GM12878 (cell line): ENCODE results near the gene IFIT5.

ENCODE experiments used
- CHD4 ChIP-seq: fragments of 200-600 bp; sonication (generic); IDR thresholded peaks from 2 replicates; pipeline ENCODE4 v1.6.1; 2016; ENCODE audit warnings: mild to moderate bottlenecking
- EGR1 ChIP-seq, 2 experiments: IDR thresholded peaks; 1 replicate in 1 of 2; 2 replicates in 1 of 2; pipeline ENCODE4 v1.6.1; 2011 to 2012; ENCODE audit warnings: low read depth in 2 of 2, low read length in 2 of 2, borderline replicate concordance in 1 of 2, mild to moderate bottlenecking in 1 of 2, moderate library complexity in 1 of 2
- POLR2A ChIP-seq: IDR thresholded peaks from 2 replicates; pipeline ENCODE4 v1.6.1; 2011; ENCODE audit warnings: low read depth, mild to moderate bottlenecking, low read length
- TF ChIP-seq, protein P1 (sequence below): fragments of 150-350 bp; IDR thresholded peaks from 2 replicates; pipeline ENCODE4 v1.6.1; 2014; ENCODE audit warnings: mild to moderate bottlenecking, low read depth, low read length
- TF ChIP-seq, protein P2 (sequence below): fragments of 450-650 bp; formaldehyde crosslinking; IDR thresholded peaks from 2 replicates; pipeline ENCODE4 v1.4.0; 2020; ENCODE audit warnings: mild to moderate bottlenecking, moderate library complexity
- TF ChIP-seq, protein P3 (sequence below), 3 experiments: IDR thresholded peaks in 2 of 3; conservative IDR thresholded peaks in 1 of 3; 2 replicates each; pipeline ENCODE4 v1.5.1; 2011; ENCODE audit warnings: low read depth in 3 of 3, low read length in 3 of 3, mild to moderate bottlenecking in 3 of 3, control low read depth in 2 of 3, moderate library complexity in 2 of 3, inconsistent platforms in 1 of 3, mixed read lengths in 1 of 3; ENCODE audit not compliant: control insufficient read depth in 2 of 3, insufficient read depth in 1 of 3; ENCODE audit errors: extremely low read depth in 1 of 3

DNA sequence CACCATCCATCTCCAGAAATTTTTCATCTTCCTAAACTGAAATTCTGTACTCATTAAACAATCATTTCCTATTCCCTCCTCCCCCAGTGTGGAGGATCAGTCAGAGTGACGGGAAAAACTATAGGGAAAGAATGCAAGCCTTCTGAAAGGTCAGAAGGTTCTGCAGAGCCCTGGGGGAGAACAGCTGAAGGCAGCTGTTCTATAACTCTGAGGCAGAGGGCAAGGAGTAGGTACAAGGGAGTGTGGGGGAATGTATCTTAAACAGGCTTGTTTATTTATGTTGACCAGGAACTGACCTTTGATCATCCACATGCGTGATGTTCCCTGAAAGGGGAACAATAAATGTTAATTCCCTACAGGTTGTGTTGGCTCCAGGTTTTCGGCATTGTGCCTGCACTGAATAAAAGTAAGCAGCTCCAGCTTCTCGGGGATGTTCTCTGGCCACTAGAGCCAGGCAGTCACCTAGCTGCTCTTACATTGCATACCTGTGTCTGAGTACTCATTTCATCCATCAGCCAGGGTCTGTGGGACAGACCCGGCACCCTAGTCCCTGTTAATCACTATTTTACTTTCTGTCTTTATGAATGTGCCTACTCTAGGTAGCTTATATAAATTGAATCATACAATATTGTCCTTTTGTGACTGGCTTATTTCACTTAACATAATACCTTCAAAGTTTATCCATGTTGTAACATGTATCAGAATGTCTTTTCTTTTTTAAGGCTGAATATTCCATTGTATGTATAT lies 16.2 kb upstream of the IFIT5 start:
- TF ChIP-seq POLR2A: no peak
- TF ChIP-seq CHD4: no peak
- TF ChIP-seq, protein P1, sequence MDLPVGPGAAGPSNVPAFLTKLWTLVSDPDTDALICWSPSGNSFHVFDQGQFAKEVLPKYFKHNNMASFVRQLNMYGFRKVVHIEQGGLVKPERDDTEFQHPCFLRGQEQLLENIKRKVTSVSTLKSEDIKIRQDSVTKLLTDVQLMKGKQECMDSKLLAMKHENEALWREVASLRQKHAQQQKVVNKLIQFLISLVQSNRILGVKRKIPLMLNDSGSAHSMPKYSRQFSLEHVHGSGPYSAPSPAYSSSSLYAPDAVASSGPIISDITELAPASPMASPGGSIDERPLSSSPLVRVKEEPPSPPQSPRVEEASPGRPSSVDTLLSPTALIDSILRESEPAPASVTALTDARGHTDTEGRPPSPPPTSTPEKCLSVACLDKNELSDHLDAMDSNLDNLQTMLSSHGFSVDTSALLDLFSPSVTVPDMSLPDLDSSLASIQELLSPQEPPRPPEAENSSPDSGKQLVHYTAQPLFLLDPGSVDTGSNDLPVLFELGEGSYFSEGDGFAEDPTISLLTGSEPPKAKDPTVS: no peak
- TF ChIP-seq, protein P2, sequence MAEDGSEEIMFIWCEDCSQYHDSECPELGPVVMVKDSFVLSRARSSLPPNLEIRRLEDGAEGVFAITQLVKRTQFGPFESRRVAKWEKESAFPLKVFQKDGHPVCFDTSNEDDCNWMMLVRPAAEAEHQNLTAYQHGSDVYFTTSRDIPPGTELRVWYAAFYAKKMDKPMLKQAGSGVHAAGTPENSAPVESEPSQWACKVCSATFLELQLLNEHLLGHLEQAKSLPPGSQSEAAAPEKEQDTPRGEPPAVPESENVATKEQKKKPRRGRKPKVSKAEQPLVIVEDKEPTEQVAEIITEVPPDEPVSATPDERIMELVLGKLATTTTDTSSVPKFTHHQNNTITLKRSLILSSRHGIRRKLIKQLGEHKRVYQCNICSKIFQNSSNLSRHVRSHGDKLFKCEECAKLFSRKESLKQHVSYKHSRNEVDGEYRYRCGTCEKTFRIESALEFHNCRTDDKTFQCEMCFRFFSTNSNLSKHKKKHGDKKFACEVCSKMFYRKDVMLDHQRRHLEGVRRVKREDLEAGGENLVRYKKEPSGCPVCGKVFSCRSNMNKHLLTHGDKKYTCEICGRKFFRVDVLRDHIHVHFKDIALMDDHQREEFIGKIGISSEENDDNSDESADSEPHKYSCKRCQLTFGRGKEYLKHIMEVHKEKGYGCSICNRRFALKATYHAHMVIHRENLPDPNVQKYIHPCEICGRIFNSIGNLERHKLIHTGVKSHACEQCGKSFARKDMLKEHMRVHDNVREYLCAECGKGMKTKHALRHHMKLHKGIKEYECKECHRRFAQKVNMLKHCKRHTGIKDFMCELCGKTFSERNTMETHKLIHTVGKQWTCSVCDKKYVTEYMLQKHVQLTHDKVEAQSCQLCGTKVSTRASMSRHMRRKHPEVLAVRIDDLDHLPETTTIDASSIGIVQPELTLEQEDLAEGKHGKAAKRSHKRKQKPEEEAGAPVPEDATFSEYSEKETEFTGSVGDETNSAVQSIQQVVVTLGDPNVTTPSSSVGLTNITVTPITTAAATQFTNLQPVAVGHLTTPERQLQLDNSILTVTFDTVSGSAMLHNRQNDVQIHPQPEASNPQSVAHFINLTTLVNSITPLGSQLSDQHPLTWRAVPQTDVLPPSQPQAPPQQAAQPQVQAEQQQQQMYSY (CRISPR knock-in tag): no peak
- TF ChIP-seq, protein P3, sequence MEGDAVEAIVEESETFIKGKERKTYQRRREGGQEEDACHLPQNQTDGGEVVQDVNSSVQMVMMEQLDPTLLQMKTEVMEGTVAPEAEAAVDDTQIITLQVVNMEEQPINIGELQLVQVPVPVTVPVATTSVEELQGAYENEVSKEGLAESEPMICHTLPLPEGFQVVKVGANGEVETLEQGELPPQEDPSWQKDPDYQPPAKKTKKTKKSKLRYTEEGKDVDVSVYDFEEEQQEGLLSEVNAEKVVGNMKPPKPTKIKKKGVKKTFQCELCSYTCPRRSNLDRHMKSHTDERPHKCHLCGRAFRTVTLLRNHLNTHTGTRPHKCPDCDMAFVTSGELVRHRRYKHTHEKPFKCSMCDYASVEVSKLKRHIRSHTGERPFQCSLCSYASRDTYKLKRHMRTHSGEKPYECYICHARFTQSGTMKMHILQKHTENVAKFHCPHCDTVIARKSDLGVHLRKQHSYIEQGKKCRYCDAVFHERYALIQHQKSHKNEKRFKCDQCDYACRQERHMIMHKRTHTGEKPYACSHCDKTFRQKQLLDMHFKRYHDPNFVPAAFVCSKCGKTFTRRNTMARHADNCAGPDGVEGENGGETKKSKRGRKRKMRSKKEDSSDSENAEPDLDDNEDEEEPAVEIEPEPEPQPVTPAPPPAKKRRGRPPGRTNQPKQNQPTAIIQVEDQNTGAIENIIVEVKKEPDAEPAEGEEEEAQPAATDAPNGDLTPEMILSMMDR (IDR thresholded peaks at IDR 0.05 in 2 of 3, conservative IDR thresholded peaks at IDR 0.05 in 1 of 3; ENCODE audit: control insufficient read depth in 2 of 3, extremely low read depth in 1 of 3, insufficient read depth in 1 of 3, low read depth in 3 of 3, low read length in 3 of 3): no peak
- no peak for TF ChIP-seq EGR1 (IDR thresholded peaks at IDR 0.05; ENCODE audit: borderline replicate concordance in 1 of 2, low read depth in 2 of 2, low read length in 2 of 2)
